ENCODE data around the gene TIGIT.
A peak's percentile ranks its signal among the peaks of the same experiment; 100 is the strongest.

TIGIT gene

GRCh38 chr3:114290911-114291901 lies 2.6 kb upstream of the TIGIT start:
- FAIRE-seq (peak; percentile 97), DNase-seq (ENCODE audit: insufficient read length) (peak; percentile 57)
- TF ChIP-seq TAF1 (IDR thresholded peaks at IDR 0.05; ENCODE audit: borderline replicate concordance, low read depth, low read length) (no peak), POLR2A (IDR thresholded peaks at IDR 0.05; ENCODE audit: low read depth, low read length) (no peak), POLR2AphosphoS5 (IDR thresholded peaks at IDR 0.05; ENCODE audit: low read depth, low read length) (no peak; the same call in 1 of the 2 replicates)

GRCh38 chr3:114294940-114295480 lies 1.2 kb downstream of the TIGIT start:
- DNase-seq (ENCODE audit: insufficient read length) (no peak), FAIRE-seq (no peak)
- no peak for TF ChIP-seq POLR2A (IDR thresholded peaks at IDR 0.05; ENCODE audit: low read depth, low read length)
- TF ChIP-seq TAF1 (IDR thresholded peaks at IDR 0.05; ENCODE audit: borderline replicate concordance, low read depth, low read length): no peak
- no peak for TF ChIP-seq POLR2AphosphoS5 (IDR thresholded peaks at IDR 0.05; ENCODE audit: low read depth, low read length)

GRCh38 chr3:114295946-114296345 lies 2.1 kb downstream of the TIGIT start:
- no peak for FAIRE-seq
- DNase-seq (ENCODE audit: insufficient read length): no peak
- TF ChIP-seq POLR2AphosphoS5 (IDR thresholded peaks at IDR 0.05; ENCODE audit: low read depth, low read length) (no peak), POLR2A (IDR thresholded peaks at IDR 0.05; ENCODE audit: low read depth, low read length) (no peak), TAF1 (IDR thresholded peaks at IDR 0.05; ENCODE audit: borderline replicate concordance, low read depth, low read length) (no peak)

GRCh38 chr3:114299421-114299820 lies 5.6 kb downstream of the TIGIT start:
- DNase-seq (ENCODE audit: insufficient read length) (no peak), FAIRE-seq (peak; percentile 5)
- TF ChIP-seq TAF1 (IDR thresholded peaks at IDR 0.05; ENCODE audit: borderline replicate concordance, low read depth, low read length): no peak
- no peak for TF ChIP-seq POLR2A (IDR thresholded peaks at IDR 0.05; ENCODE audit: low read depth, low read length)
- no peak for TF ChIP-seq POLR2AphosphoS5 (IDR thresholded peaks at IDR 0.05; ENCODE audit: low read depth, low read length)

- TF ChIP-seq POLR2A (IDR thresholded peaks at IDR 0.05; ENCODE audit: low read depth, low read length) (no peak), POLR2AphosphoS5 (IDR thresholded peaks at IDR 0.05; ENCODE audit: low read depth, low read length) (no peak), TAF1 (IDR thresholded peaks at IDR 0.05; ENCODE audit: borderline replicate concordance, low read depth, low read length) (no peak)
- no peak for FAIRE-seq
- DNase-seq (ENCODE audit: insufficient read length): no peak
Observed at GRCh38 chr3:114299941-114300624, 6.3 kb downstream of the TIGIT start.

GRCh38 chr3:114307222-114307830 lies 13.5 kb downstream of the TIGIT start:
- FAIRE-seq: no peak
- TF ChIP-seq POLR2AphosphoS5 (IDR thresholded peaks at IDR 0.05; ENCODE audit: low read depth, low read length) (no peak; the same call in 1 of the 2 replicates), TAF1 (IDR thresholded peaks at IDR 0.05; ENCODE audit: borderline replicate concordance, low read depth, low read length) (no peak), POLR2A (IDR thresholded peaks at IDR 0.05; ENCODE audit: low read depth, low read length) (no peak)
- DNase-seq (ENCODE audit: insufficient read length): no peak

GRCh38 chr3:114307832-114308231 lies 14.0 kb downstream of the TIGIT start:
- FAIRE-seq (peak; percentile 92), DNase-seq (ENCODE audit: insufficient read length) (no peak)
- TF ChIP-seq TAF1 (IDR thresholded peaks at IDR 0.05; ENCODE audit: borderline replicate concordance, low read depth, low read length): no peak
- TF ChIP-seq POLR2AphosphoS5 (IDR thresholded peaks at IDR 0.05; ENCODE audit: low read depth, low read length): peak; percentile 12; the same call in 1 of the 2 replicates
- 0 out of 2 replicates have a peak, but pooled peaks have one; percentile 6 for TF ChIP-seq POLR2A (IDR thresholded peaks at IDR 0.05; ENCODE audit: low read depth, low read length)

- no peak for TF ChIP-seq TAF1 (IDR thresholded peaks at IDR 0.05; ENCODE audit: borderline replicate concordance, low read depth, low read length)
- no peak; the same call in 1 of the 2 replicates for TF ChIP-seq POLR2AphosphoS5 (IDR thresholded peaks at IDR 0.05; ENCODE audit: low read depth, low read length)
- no peak for TF ChIP-seq POLR2A (IDR thresholded peaks at IDR 0.05; ENCODE audit: low read depth, low read length)
- no peak for DNase-seq (ENCODE audit: insufficient read length)
- no peak for FAIRE-seq
Observed at GRCh38 chr3:114308377-114308776, 14.5 kb downstream of the TIGIT start.

- FAIRE-seq (no peak), DNase-seq (ENCODE audit: insufficient read length) (no peak)
- TF ChIP-seq POLR2AphosphoS5 (IDR thresholded peaks at IDR 0.05; ENCODE audit: low read depth, low read length): 0 out of 2 replicates have a peak, but pooled peaks have one; percentile 35
- no peak for TF ChIP-seq TAF1 (IDR thresholded peaks at IDR 0.05; ENCODE audit: borderline replicate concordance, low read depth, low read length)
- 0 out of 2 replicates have a peak, but pooled peaks have one; percentile 20 for TF ChIP-seq POLR2A (IDR thresholded peaks at IDR 0.05; ENCODE audit: low read depth, low read length)
Observed at GRCh38 chr3:114308830-114309229, 15.0 kb downstream of the TIGIT start.

- DNase-seq (ENCODE audit: insufficient read length) (no peak), FAIRE-seq (peak; percentile 14)
- TF ChIP-seq POLR2AphosphoS5 (IDR thresholded peaks at IDR 0.05; ENCODE audit: low read depth, low read length) (no peak), POLR2A (IDR thresholded peaks at IDR 0.05; ENCODE audit: low read depth, low read length) (no peak), TAF1 (IDR thresholded peaks at IDR 0.05; ENCODE audit: borderline replicate concordance, low read depth, low read length) (no peak)
Observed at GRCh38 chr3:114310695-114311094, 16.9 kb downstream of the TIGIT start.

- no peak for FAIRE-seq
- TF ChIP-seq POLR2AphosphoS5 (IDR thresholded peaks at IDR 0.05; ENCODE audit: low read depth, low read length) (no peak), TAF1 (IDR thresholded peaks at IDR 0.05; ENCODE audit: borderline replicate concordance, low read depth, low read length) (no peak)
- no peak for DNase-seq (ENCODE audit: insufficient read length)
Observed at GRCh38 chr3:114313426-114313825, 19.6 kb downstream of the TIGIT start.
